ENCODE results near the gene EXOC3. TPM values are rescaled to one million over a fixed set of nuclear protein-coding genes. Genes with fewer than 3 reads are reported as not detected.
A peak's percentile ranks its signal among the peaks of the same experiment; 100 is the strongest.

EXOC3 gene
- total and polyA plus RNA-seq, 2 of the 8 experiments (the other 6 are each of a cell fraction or from before 2014, with no cell fraction given) = 14.4 to 30.0 TPM

GRCh38 chr5:453725-454481 is 10.9 kb downstream of the EXOC3 start:
- Histone ChIP-seq H2BK20ac (ENCODE audit: low read length) (no peak overlapping the region), H4K20me1 (replicated peaks in 1 of 2; ENCODE audit: control insufficient read depth in 1 of 2, insufficient read depth in 2 of 2, low read length in 2 of 2) (no peaks in the 10 kb centered on the region), H3K27ac (ENCODE audit: low read depth, low read length) (no peak overlapping the region), H3K4me1 (replicated peaks in 1 of 4; ENCODE audit: control insufficient read depth in 3 of 4, insufficient read depth in 4 of 4, low read length in 3 of 4) (peaks cover 2 to 7% (median 2%) of the 10 kb centered on the region in 4 experiments; a peak in 5 of 7 replicates), H2BK120ac (replicated peaks; ENCODE audit: low read depth, low read length) (no peak overlapping the region), H4K5ac (ENCODE audit: insufficient read length, low read depth, low read length) (no peak overlapping the region), H3K4me2 (ENCODE audit: insufficient read depth in 1 of 2, low read depth in 2 of 2, low read length in 2 of 2) (no peak overlapping the region), H2AK5ac (ENCODE audit: low read depth, low read length) (no peak overlapping the region), H3K14ac (ENCODE audit: insufficient read length) (no peak overlapping the region), H3K56ac (replicated peaks; ENCODE audit: insufficient read length, low read depth, low read length) (no peak overlapping the region), H3K9ac (replicated peaks in 1 of 4; ENCODE audit: extremely low read depth in 1 of 4, low read depth in 3 of 4, low read length in 3 of 4) (no peak overlapping the region), H4K8ac (ENCODE audit: extremely low read depth, insufficient read depth, low read length) (no peak overlapping the region), H3K23me2 (ENCODE audit: low read depth, low read length) (no peaks in the 10 kb centered on the region), H3K4ac (replicated peaks; ENCODE audit: insufficient read length, low read depth, low read length) (no peak overlapping the region), H2BK5ac (ENCODE audit: low read depth, low read length) (no peak overlapping the region), H3K27me3 (replicated peaks in 1 of 4; ENCODE audit: control insufficient read depth in 3 of 4, extremely low read depth in 1 of 4, insufficient read depth in 3 of 4, low read length in 3 of 4) (no peaks in the 10 kb centered on the region), H4K91ac (replicated peaks; ENCODE audit: insufficient read length, low read length) (no peak overlapping the region), H3K36me3 (ENCODE audit: control insufficient read depth in 2 of 4, insufficient read depth in 4 of 4, low read length in 3 of 4) (peaks cover 7 to 35% (median 18%) of the 10 kb centered on the region in 4 experiments; a peak in 6 of 8 replicates), H3K18ac (ENCODE audit: extremely low read depth, low read length) (no peak overlapping the region), H3K79me2 (ENCODE audit: control insufficient read depth in 1 of 2, insufficient read depth in 2 of 2, low read length in 2 of 2) (0 out of 4 replicates have a peak, but pooled peaks cover 0 to 3% of the 10 kb centered on the region in 2 experiments), H2BK12ac (ENCODE audit: low read depth, low read length) (peak overlapping the region; percentile 21; the same call in 1 of the 2 replicates), H3K9me3 (ENCODE audit: insufficient read depth in 2 of 2, low read depth in 1 of 2, low read length in 1 of 2) (peaks cover 0 to 6% of the 10 kb centered on the region in 2 experiments; a peak in 2 of 4 replicates), H3K79me1 (ENCODE audit: low read depth, low read length) (peaks cover 4% of the 10 kb centered on the region), H3K23ac (ENCODE audit: insufficient read length) (no peak overlapping the region), H3K4me3 (ENCODE audit: extremely low read depth in 1 of 4, insufficient read depth in 2 of 4, low read depth in 3 of 4, low read length in 4 of 4) (no peak overlapping the region), H2BK15ac (ENCODE audit: low read length) (no peak overlapping the region), H2AFZ (ENCODE audit: low read length) (no peak overlapping the region)
- DNase-seq (ENCODE audit: low read depth in 1 of 2, low spot score in 2 of 2) (no peak), FAIRE-seq (no peak)
- POLR2A ChIA-PET (ENCODE audit: partially characterized antibody) = interaction anchor here (1.0 kb wide), 1 partner anchor 11 kb away, joined by 4 read pairs; no protein-coding TSS in a partner anchor
- WGBS, 2 experiments (ENCODE audit: extremely low coverage in 1 of 2, insufficient coverage in 1 of 2, insufficient read length in 1 of 2, insufficient replicate concordance in 2 of 2, low coverage in 1 of 2, low lambda C conversion rate in 2 of 2, missing lambda C conversion rate in 1 of 2) = 93% methylated on average over 16 of the region's 16 CpGs; no CpG with 5 or more reads in 1 of the 2 experiments
- CTCF ChIA-PET (ENCODE audit: partially characterized antibody) = interaction anchor here (1.0 kb wide), 1 partner anchor 10 kb away, joined by 3 read pairs; no protein-coding TSS in a partner anchor
- no peak for TF ChIP-seq POLR2A (IDR thresholded peaks at IDR 0.05; ENCODE audit: control extremely low read depth in 1 of 2, low read depth in 2 of 2, low read length in 2 of 2)
- no peak for TF ChIP-seq SP4 (IDR thresholded peaks at IDR 0.05; ENCODE audit: low read length)
- TF ChIP-seq CBX8 (IDR thresholded peaks at IDR 0.05; ENCODE audit: borderline replicate concordance, low read depth, low read length) = no peak
- no peak for TF ChIP-seq NRF1 (IDR thresholded peaks at IDR 0.05; ENCODE audit: low read depth, low read length)
- TF ChIP-seq, protein P1, sequence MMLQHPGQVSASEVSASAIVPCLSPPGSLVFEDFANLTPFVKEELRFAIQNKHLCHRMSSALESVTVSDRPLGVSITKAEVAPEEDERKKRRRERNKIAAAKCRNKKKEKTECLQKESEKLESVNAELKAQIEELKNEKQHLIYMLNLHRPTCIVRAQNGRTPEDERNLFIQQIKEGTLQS (IDR thresholded peaks at IDR 0.05; ENCODE audit: insufficient read depth, low read depth, low read length) = no peak
- TF ChIP-seq KDM5A (IDR thresholded peaks at IDR 0.05; ENCODE audit: low read length) = no peak
- no peak for TF ChIP-seq RNF2 (IDR thresholded peaks at IDR 0.05; ENCODE audit: borderline replicate concordance, low read depth, low read length, missing control alignments, poor library complexity, severe bottlenecking)
- TF ChIP-seq HDAC6 (IDR thresholded peaks at IDR 0.05; ENCODE audit: low read depth, low read length) = no peak
- TF ChIP-seq BRCA1 (IDR thresholded peaks at IDR 0.05; ENCODE audit: low read depth, low read length) = no peak
- no peak for TF ChIP-seq BACH1 (IDR thresholded peaks at IDR 0.05; ENCODE audit: low read length)
- no peak for TF ChIP-seq CHD1 (IDR thresholded peaks at IDR 0.05; ENCODE audit: low read depth, low read length)
- no peak for TF ChIP-seq RBBP5 (IDR thresholded peaks at IDR 0.05; ENCODE audit: borderline replicate concordance, low read depth, low read length)
